ES-I3 (cell line): ENCODE data around the gene IL36A.

Source experiments
- H3K36me3 ChIP-seq: 2 replicates; pipeline ENCODE4 v1.6.1; 2013; ENCODE audit warnings: mild to moderate bottlenecking, low read length, control low read depth, moderate library complexity; ENCODE audit not compliant: insufficient read depth
- H3K4me1 ChIP-seq: 2 replicates; pipeline ENCODE4 v1.6.1; 2013; ENCODE audit warnings: mild to moderate bottlenecking, control low read depth, low read length; ENCODE audit not compliant: insufficient read depth
- H3K9ac ChIP-seq: 2 replicates; pipeline ENCODE4 v1.6.1; 2013; ENCODE audit warnings: low read depth, mild to moderate bottlenecking, low read length, moderate library complexity
- H3K9me3 ChIP-seq: 2 replicates; pipeline ENCODE4 v1.6.1; 2013; ENCODE audit warnings: mild to moderate bottlenecking, low read length, moderate library complexity; ENCODE audit not compliant: control insufficient read depth, insufficient read depth

The IL36A gene

DNA sequence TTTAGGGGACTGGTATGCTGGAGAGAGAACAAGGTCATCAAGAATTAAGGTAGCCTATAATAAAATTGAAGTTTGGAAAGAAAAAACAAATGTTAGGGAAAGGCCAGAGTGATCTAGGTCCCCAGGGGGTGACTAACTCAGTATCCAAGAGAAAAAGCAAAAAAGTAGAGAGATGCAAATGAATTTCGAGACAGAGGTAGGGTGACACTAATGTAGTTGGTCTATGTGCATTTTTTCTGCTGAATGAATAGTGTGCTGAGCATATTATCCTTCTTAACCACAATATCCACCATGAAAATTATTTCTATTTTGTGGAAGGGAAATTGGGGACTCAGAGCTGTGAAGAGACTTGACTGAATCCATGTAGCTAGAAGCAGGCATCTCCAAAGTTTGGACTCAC is 9.8 kb downstream of the IL36A start:
- Histone ChIP-seq H3K9ac (no peak overlapping the region), H3K9me3 (no peaks in the 10 kb centered on the region; the same call in 1 of the 2 replicates), H3K36me3 (no peaks in the 10 kb centered on the region), H3K4me1 (no peaks in the 10 kb centered on the region)

DNA sequence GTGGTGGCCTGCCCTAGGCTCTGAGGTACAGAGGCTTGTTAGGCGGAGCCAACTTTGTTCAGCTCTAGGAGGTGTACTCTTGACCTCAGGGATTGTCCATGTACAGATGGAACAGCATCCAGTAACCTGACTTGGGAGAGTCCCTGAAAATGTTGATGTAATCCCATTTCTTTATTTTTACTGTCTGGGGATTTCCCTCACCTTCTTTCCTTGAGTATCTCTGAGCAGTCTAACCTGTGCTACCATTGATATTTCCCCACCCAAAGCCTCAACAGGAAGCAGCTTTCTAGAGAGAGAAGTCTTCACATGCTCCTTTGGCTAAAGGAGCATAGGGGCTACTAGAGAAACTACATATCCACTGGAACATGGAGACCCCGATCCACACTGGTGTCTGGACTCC is 10.4 kb downstream of the IL36A start:
- Histone ChIP-seq H3K9ac (no peak overlapping the region), H3K9me3 (no peaks in the 10 kb centered on the region; the same call in 1 of the 2 replicates)

DNA sequence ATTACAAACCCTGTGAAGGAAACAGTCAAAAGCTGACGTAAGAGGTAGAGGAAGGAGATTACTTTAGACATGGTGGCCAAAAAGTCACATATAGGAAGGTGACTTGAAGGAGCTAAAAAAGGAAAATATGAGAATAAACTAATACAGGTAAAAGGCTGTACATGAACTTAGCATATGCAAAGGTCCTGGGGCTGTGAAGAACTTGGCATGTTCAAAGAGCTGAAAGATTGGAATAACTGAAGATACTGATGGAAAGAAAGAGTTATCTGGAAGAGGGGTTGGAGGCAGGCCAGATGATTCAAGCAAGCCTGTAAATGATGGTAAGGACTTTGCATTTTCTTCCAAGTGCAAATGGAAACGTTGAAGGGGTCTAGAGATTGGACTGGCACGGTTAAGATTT is 13.2 kb downstream of the IL36A start:
- no peaks in the 10 kb centered on the region; the same call in 1 of the 2 replicates for H3K9me3 ChIP-seq
- no peaks in the 10 kb centered on the region for H3K4me1 ChIP-seq
- H3K36me3 ChIP-seq, result no peaks in the 10 kb centered on the region
- no peak overlapping the region for H3K9ac ChIP-seq

More for the DNA sequence above, 10.4 kb downstream of the IL36A start:
- Histone ChIP-seq H3K4me1 (no peaks in the 10 kb centered on the region), H3K36me3 (no peaks in the 10 kb centered on the region)

DNA sequence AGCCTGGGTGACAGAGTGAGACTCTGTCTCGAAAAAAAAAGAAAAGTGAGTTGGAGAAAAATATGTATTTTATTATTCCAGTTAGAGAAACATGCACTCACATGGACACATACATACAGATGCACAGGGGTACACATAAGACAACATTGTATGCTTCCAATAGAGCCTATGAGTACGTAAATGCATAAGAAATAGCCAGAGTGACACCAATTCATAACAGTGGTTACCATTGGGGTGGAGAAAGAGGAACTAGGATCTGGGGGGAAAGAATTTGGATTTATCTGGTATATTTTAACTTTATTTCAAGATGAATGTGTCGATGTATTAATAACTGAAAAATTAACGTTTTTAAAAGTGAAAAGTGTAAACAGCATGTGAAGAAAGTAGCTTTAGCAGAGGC is 16.1 kb downstream of the IL36A start:
- no peaks in the 10 kb centered on the region for H3K36me3 ChIP-seq
- H3K9ac ChIP-seq, result no peak overlapping the region
- H3K9me3 ChIP-seq, result no peaks in the 10 kb centered on the region; the same call in 1 of the 2 replicates
- H3K4me1 ChIP-seq, result no peaks in the 10 kb centered on the region

DNA sequence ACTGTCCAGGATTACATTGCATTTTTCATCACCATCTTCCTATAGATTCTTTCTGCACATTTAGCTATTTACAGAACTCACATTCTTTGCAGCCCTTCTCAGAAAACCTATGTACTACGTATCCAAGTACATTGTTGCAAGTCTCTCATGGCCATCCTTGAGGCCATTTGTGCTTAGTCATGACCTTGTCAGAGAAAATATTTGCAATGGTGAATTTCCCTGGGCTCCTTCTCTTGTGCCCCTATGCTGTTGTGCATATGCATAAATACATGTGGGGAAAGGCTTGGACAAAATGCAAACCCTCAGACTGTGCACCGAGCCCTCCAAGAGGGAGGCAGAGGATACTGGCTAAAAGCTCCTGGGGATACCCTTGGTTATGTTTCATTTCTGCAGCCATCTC is 19.5 kb downstream of the IL36A start:
- no peaks in the 10 kb centered on the region; the same call in 1 of the 2 replicates for H3K4me1 ChIP-seq
- H3K9me3 ChIP-seq, result no peaks in the 10 kb centered on the region
- no peaks in the 10 kb centered on the region for H3K36me3 ChIP-seq
- no peak overlapping the region for H3K9ac ChIP-seq

DNA sequence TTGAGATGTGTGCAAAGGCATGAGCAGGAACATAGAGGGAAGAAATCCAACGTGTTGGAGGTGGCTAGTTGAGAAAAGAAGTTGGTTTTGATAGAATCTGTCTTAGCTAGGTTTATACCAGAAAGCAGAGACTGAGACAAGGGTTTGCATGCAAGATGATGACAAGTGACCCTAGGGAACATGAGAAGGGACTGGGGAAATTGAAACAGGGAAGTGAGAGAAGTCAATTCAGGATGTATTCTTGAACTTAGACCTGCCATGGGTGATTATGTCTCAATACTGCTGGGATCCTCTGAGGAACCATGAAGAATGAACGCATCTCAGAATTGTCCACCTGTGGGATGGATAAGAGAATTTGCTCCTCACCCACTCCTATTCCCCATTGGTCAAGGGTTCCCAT is 20.5 kb downstream of the IL36A start:
- H3K9me3 ChIP-seq, result no peaks in the 10 kb centered on the region
- no peaks in the 10 kb centered on the region for H3K36me3 ChIP-seq
- H3K4me1 ChIP-seq, result no peaks in the 10 kb centered on the region; the same call in 1 of the 2 replicates
- H3K9ac ChIP-seq, result no peak overlapping the region

DNA sequence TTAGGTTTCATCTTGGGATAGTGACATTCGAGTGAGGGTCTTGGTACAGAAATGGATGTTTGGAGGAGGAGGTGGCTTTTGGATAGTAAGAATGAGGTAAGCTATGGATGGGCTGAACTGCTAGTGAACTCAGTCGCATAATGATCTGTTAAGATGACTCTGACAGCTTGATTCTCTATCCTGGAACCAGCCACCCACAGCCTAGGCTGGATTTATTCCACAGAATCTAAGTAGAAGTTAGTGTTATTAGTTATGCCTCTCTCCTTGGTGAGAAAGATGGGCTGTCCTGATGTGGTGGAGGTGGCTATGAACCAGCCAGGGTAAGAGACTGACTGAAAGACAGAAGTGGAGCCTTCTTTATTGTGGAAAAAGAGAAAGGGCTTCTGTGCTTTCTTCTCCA is 22.4 kb downstream of the IL36A start:
- H3K9me3 ChIP-seq, result no peaks in the 10 kb centered on the region
- H3K36me3 ChIP-seq, result no peaks in the 10 kb centered on the region
- no peak overlapping the region for H3K9ac ChIP-seq
- no peaks in the 10 kb centered on the region; the same call in 1 of the 2 replicates for H3K4me1 ChIP-seq

DNA sequence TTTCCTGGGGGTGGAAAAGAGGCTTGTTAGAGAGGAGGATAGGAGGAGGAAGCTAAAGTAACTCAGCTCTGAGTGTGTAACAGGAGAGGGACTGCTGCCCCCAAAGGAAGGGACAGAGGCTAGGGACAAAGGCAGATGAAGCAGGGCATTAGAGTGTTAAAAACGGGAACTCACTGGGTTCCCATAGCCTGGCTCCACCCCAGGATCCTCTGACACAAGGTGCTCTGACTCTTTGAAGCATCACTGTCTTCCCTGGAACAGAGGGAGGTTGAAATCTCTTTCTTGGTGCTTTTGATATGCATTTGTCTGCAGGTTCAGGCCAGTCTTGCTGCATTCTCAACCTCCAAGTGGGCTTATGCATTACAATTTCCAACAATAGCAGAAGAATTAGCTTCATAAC is 22.9 kb downstream of the IL36A start:
- no peaks in the 10 kb centered on the region for H3K36me3 ChIP-seq
- H3K4me1 ChIP-seq, result no peaks in the 10 kb centered on the region; the same call in 1 of the 2 replicates
- no peaks in the 10 kb centered on the region for H3K9me3 ChIP-seq
- H3K9ac ChIP-seq, result no peak overlapping the region

DNA sequence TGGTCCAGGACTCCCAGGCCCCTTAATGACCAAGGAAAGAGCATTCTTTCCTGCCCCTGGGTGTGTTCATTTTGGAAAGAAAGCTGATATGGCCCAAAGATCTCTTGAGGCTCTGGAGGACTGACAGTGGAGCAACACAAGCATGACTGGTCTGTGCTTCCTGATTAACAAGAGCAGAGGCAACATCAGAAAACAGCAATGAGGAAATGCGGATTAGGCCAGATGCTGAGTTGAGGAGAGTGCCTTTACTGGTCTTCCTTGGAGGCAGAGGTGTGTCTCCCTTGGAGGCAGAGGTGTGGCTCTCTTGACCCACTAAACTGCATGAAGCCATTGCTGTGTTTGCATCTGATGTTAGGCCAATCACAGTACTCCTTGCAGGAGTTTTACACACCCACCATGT is 27.5 kb downstream of the IL36A start:
- H3K9ac ChIP-seq, result no peak overlapping the region
- H3K36me3 ChIP-seq, result no peaks in the 10 kb centered on the region
- H3K9me3 ChIP-seq, result no peaks in the 10 kb centered on the region
- no peaks in the 10 kb centered on the region; the same call in 1 of the 2 replicates for H3K4me1 ChIP-seq

DNA sequence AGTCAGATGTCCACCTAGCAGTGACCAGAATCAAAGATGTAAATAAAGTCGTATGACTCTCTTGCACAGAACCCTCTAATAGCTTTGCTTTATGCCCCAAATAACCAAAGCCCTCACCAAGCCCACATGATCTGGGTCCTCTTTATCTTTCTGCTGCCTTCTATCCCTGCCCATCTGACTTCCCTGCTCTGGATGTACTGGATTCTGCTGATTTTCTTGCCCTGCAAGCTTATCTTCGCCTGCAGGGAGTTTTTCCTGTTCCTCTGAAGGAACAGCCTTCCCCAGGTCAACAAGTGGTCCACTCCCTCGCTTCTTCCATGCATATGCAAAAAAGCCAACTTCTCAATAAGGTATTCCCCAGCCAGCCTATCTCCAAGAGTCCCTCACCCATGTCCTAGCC is 28.8 kb downstream of the IL36A start:
- Histone ChIP-seq H3K36me3 (no peaks in the 10 kb centered on the region), H3K9ac (no peak overlapping the region), H3K9me3 (no peaks in the 10 kb centered on the region), H3K4me1 (no peaks in the 10 kb centered on the region)

DNA sequence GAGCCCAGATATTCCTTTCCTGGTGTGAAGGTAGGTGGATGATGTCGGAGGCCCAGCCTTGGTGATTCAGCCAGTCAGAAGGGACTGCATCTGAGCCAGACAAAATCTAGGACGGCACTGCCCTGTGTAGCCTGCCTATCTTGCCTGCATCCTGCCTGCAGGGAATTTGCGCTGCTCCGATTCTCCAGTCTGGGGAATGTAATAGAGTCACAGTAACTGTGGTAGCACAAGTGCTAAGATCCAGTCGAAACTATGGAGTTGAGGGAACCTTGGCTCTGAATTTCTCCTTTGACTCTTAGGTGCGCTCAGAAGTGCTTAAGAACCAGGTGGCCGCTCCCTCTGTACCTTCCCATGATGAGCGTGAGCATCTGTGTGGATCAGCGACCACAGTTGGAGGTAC is 31.5 kb downstream of the IL36A start:
- Histone ChIP-seq H3K9ac (no peak overlapping the region), H3K9me3 (no peaks in the 10 kb centered on the region), H3K4me1 (no peaks in the 10 kb centered on the region), H3K36me3 (no peaks in the 10 kb centered on the region)

DNA sequence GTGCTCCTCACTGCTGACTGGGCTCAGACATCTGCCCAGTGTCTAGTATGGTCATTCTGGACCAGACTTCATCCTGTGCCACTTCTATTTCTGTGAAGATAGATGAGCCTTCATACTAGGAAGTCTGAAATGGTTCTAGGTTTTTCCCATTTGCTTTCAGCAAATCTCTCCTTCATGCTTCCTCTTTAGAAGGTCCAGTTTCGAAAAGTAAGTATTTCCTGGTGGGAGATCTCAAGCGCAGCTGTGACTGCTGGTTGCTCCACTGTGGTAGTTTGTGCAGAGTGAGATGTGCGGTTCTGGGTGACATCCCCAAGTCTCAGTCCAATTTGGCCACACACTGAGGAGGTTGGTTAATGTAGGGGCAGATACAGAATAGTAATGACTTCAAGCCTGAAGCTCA is 33.0 kb downstream of the IL36A start:
- Histone ChIP-seq H3K4me1 (no peaks in the 10 kb centered on the region), H3K9me3 (no peaks in the 10 kb centered on the region), H3K36me3 (no peaks in the 10 kb centered on the region), H3K9ac (no peak overlapping the region)

DNA sequence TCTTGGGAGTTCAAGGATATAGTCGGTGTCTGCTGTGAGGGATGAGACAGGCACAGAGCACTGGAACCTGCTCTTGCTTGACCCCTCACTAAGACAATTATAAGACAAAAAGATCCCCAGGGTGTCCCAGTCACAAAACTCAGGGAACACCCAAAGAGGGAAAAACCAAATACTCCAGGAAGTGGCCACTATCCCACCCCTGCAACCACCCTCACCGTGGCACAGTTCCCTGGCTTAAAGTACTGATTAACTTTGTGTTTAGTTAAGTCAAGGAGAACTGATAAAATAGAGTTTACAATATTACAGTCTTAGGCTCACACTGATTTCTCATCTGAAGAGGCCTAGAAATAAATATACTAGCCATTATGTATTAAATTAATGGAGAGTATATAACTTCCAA is 33.9 kb downstream of the IL36A start:
- H3K9ac ChIP-seq, result no peak overlapping the region
- no peaks in the 10 kb centered on the region for H3K9me3 ChIP-seq
- no peaks in the 10 kb centered on the region for H3K36me3 ChIP-seq
- H3K4me1 ChIP-seq, result no peaks in the 10 kb centered on the region

DNA sequence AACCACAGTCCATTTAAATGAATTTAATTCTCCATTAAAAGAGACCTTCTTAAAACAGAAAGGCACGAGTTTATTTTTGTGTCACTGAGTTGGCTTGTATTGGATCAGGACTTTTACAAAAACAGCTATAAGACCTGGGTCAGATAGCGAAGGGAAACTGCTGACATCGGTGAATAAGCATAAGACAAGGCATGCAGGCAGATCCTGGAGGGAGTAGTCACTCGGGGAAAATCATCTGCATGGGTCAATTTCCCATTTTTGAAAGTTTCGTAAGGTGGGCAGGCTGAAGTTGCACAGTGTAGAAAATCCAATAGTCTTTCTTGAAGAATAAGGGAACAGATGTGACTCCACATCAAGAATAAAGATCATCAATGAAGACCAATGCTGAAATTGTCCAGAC is 34.5 kb downstream of the IL36A start:
- Histone ChIP-seq H3K9me3 (no peaks in the 10 kb centered on the region), H3K9ac (no peak overlapping the region), H3K4me1 (no peaks in the 10 kb centered on the region), H3K36me3 (no peaks in the 10 kb centered on the region)

DNA sequence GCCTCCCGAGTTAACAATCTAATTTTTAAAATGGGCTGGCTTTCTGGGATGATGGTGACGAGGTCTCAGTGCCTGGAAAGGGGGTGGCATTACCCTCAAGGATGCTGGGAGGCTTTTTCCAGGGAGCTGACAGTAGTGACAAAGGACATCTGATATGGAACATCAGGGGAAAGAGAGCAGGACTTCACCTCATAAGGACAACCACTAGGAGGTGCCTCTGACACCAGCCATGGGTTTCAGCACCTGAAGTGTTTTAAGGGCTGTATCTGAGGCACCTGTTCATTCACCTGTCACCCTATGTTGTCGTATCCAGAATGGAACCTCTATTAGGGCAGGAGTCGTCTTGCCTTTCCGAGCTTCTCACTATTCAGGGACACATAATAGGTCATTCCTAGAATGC is 36.6 kb downstream of the IL36A start:
- Histone ChIP-seq H3K9ac (no peak overlapping the region), H3K4me1 (no peaks in the 10 kb centered on the region), H3K9me3 (no peaks in the 10 kb centered on the region), H3K36me3 (no peaks in the 10 kb centered on the region)

DNA sequence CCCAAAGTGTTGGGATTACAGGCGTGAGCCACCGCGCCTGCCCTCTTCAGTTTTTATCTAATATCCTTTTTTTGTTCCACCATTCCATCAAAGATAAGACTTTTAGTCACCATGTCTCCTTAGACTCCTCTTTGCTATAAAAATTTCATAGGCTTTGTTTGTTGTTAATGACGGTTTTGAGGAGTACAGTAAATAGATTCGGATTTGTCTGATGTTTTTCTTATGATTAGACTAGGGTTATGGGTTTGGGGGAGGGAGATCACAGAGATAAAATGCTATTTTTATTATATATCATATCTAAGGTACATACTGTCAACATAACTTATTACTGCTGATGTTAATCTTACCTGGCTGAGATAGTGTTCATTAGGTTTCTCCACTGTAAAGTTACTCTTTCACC is 41.2 kb downstream of the IL36A start:
- no peak overlapping the region for H3K9ac ChIP-seq
- H3K9me3 ChIP-seq, result no peaks in the 10 kb centered on the region; the same call in 1 of the 2 replicates
- H3K36me3 ChIP-seq, result no peaks in the 10 kb centered on the region
- H3K4me1 ChIP-seq, result no peaks in the 10 kb centered on the region
